Mesothelial cell of epicardium (in vitro differentiated cells): Measurements from ENCODE around the gene HNRNPUL1. TPM values are rescaled to one million over a fixed set of nuclear protein-coding genes. Genes with fewer than 3 reads are reported as not detected.
A peak's percentile ranks its signal among the peaks of the same experiment; 100 is the strongest.
"Not testable (repeated sequence)": the region's sequence is repeated elsewhere in the genome, so short reads cannot be mapped to it uniquely, and the experiment has no call there.

Experiments used
- DNase-seq, 2 experiments: peaks; one replicate each; pipeline ENCODE4 v3.0.0; 2021; ENCODE audit warnings: low spot score in 2 of 2; ENCODE audit not compliant: unreplicated experiment in 2 of 2
- H3K27ac Mint-ChIP-seq: 2 replicates; pipeline ENCODE4 v1.8.0; 2021; ENCODE audit warnings: mixed read lengths
- H3K27me3 Mint-ChIP-seq: 2 replicates; pipeline ENCODE4 v1.8.0; 2021; ENCODE audit warnings: low read depth, mixed read lengths
- H3K36me3 Mint-ChIP-seq: 2 replicates; pipeline ENCODE4 v1.8.0; 2021; ENCODE audit warnings: mixed read lengths
- H3K4me1 Mint-ChIP-seq: 2 replicates; pipeline ENCODE4 v1.8.0; 2021; ENCODE audit warnings: mixed read lengths
- H3K4me3 Mint-ChIP-seq: 2 replicates; pipeline ENCODE4 v1.8.0; 2021; ENCODE audit warnings: mild to moderate bottlenecking, moderate library complexity, mixed read lengths
- H3K9me3 Mint-ChIP-seq: 2 replicates; pipeline ENCODE4 v1.8.0; 2021; ENCODE audit warnings: mixed read lengths
- total RNA-seq: library from RNA; stranded (reverse); gene quantifications from 3 replicates; pipeline ENCODE4 v1.2.1, GENCODE V29; 2021
- TF ChIP-seq, protein P1 (sequence below): fragments of 200-600 bp; sonication (generic); IDR thresholded peaks from one replicate; pipeline ENCODE4 v1.5.0; 2021; ENCODE audit warnings: antibody characterized with exemption; ENCODE audit not compliant: unreplicated experiment

The HNRNPUL1 gene
- total RNA-seq, 1 donor from 2014 or later = 246 TPM

DNA sequence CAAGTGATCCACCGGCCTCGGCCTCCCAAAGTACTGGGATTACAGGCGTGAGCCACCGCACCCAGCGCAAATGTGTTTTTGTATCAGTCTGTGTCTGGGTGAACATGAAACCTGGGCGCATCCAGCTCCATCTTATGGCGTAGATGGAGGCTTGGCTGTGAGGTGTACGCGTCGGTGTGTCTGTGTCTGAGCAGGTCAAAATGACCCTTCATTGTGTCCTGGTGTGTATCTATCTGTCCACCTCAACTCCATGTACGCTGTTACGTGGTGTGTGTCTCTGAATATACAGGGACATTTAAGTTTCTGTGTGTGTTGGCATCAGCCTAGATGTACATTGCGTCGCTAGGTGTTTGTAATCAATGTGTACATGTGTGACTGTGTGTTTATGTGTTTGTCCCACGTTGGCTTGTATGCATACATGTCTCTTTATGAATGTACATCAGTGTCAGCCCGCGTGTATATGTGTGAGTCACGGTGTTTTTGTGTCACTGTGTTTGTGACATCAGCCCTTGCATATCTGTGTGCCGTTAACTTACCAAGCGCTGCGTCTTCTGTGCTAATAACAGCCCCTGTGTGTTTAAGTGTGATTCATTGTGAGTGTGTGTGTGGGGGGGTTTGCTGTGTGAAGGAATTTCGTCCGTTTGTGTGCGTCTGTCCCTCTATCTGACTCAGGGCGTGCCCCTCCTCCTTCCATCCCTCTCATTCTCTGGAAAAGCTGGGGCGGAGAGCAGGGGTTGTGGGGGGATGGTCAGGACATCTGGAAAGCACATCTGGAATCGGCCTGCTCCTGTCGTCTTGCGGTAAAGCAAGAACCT is 38.7 kb upstream of the HNRNPUL1 start:
- Mint-ChIP-seq H3K4me1 (peaks cover 42% of the 10 kb centered on the region), H3K4me3 (peak overlapping the region; percentile 62), H3K36me3 (peaks cover 5% of the 10 kb centered on the region), H3K27me3 (no peaks in the 10 kb centered on the region), H3K9me3 (no peaks in the 10 kb centered on the region), H3K27ac (peak overlapping the region; percentile 94)
- DNase-seq = no peak
- TF ChIP-seq, protein P1, sequence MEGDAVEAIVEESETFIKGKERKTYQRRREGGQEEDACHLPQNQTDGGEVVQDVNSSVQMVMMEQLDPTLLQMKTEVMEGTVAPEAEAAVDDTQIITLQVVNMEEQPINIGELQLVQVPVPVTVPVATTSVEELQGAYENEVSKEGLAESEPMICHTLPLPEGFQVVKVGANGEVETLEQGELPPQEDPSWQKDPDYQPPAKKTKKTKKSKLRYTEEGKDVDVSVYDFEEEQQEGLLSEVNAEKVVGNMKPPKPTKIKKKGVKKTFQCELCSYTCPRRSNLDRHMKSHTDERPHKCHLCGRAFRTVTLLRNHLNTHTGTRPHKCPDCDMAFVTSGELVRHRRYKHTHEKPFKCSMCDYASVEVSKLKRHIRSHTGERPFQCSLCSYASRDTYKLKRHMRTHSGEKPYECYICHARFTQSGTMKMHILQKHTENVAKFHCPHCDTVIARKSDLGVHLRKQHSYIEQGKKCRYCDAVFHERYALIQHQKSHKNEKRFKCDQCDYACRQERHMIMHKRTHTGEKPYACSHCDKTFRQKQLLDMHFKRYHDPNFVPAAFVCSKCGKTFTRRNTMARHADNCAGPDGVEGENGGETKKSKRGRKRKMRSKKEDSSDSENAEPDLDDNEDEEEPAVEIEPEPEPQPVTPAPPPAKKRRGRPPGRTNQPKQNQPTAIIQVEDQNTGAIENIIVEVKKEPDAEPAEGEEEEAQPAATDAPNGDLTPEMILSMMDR = no peak

DNA sequence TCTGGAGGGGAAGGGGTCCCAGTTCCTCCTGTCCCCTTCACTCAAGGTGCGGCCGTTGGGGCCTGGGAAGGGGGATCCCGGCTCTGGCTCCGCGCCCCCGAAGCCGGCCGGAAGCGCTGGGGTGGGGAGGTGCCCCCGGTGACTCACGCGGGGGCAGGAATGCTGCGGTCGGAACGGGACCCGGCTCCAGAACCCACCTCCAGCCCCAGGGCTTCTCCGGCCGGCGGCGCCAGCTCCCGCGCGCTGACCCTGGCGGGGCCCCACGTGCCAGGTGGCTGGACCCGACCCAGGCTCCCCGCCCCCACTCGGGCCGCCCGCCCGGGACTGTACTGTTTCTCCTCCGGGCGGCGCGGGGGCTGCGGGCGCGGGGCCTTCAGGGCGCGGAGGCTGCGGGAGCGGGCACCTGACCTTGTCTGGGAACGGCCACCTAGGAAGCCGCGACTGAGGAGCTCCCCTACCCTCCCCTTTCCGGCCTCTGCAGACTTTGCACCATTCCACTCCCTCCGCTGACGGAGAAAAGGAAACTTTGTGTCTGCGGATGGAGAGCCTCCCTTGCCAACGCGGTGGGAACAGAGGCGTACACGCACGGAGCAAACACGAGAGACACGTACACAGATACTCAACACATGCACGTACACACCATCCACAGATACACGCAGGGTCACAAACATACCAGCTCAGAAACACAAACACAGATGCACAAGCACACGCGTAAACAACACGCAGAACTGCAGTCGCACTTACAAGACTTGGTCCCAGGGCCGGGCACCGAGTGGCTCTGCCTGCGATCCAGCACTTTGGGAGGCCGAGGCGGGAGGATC is 37.9 kb upstream of the HNRNPUL1 start:
- peak overlapping the region; percentile 71 for H3K4me3 Mint-ChIP-seq
- DNase-seq = peak in 1 of 2 experiments; percentile 66
- no peaks in the 10 kb centered on the region for H3K27me3 Mint-ChIP-seq
- H3K27ac Mint-ChIP-seq = peak overlapping the region; percentile 97
- TF ChIP-seq, protein P1 = no peak
- H3K9me3 Mint-ChIP-seq = no peaks in the 10 kb centered on the region
- peaks cover 36% of the 10 kb centered on the region for H3K4me1 Mint-ChIP-seq
- peaks cover 6% of the 10 kb centered on the region for H3K36me3 Mint-ChIP-seq

DNA sequence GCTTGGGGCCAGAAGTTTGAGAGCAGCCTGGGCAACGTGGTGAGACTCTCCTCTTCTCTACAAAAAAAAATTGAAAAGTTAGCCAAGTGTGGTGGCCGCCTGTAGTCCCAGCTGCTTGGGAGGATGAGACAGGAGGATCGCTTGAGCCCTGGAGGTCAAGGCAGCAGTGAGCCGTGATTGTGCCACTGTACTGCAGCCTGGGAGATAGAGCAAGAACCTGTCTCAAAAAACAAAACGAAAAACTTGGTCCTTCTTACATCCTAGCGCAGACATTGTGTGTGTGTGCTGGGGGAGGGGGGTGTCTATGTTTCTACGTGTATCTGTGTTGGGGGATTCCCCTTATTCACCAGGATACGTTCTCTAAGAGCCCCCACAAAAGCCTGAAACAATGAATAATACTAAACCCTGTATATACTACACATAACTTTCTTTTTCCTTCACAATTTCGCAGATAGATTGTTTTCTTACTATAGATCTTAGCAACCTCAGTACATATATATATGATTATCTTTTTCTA is 37.2 kb upstream of the HNRNPUL1 start:
- H3K4me3 Mint-ChIP-seq = peak overlapping the region; percentile 71
- H3K9me3 Mint-ChIP-seq = no peaks in the 10 kb centered on the region
- H3K27me3 Mint-ChIP-seq = no peaks in the 10 kb centered on the region
- peak overlapping the region; percentile 97 for H3K27ac Mint-ChIP-seq
- peaks cover 34% of the 10 kb centered on the region for H3K4me1 Mint-ChIP-seq
- TF ChIP-seq, protein P1 = no peak
- H3K36me3 Mint-ChIP-seq = peaks cover 8% of the 10 kb centered on the region
- DNase-seq = no peak

DNA sequence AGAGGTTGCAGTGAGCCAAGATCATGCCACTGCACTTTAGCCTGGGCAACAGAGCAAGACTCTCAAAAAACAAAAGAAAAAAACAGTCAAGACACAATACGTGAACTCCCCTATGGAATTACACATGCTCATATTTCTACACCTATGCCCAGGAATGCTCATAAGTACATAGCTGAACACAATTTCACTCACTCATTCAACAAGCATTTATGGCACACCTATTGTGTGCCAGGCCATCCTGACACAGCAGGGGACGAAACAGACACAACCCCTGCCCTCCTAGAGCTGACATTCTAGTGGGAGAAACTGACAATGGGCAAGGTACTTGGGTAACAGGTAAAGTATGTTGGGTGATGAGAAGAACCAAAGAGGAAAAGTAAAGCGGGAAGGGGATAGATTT is 35.7 kb upstream of the HNRNPUL1 start:
- Mint-ChIP-seq H3K36me3 (peaks cover 7% of the 10 kb centered on the region), H3K4me1 (peaks cover 24% of the 10 kb centered on the region), H3K27me3 (no peaks in the 10 kb centered on the region), H3K9me3 (no peaks in the 10 kb centered on the region), H3K27ac (no peak overlapping the region), H3K4me3 (no peak overlapping the region)
- TF ChIP-seq, protein P1 = no peak
- DNase-seq = no peak

DNA sequence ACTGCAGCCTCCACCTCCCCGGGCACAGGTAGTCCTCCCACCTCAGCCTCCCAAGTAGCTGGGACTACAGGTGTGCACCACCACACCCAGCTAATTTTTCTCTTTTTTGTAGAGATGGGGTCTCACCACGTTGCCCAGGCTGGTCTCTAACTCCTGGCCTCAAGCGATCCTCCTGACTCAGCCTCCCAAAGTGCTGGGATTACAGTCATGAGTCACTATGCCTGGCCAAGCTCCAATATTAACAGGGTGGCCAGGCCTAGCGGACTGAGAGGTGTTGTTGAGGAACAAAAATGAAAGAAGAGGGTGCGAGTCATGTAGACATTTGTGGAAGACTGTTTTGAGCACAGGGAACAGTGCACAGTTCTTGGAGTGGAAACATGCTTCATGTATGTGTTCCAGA is 34.8 kb upstream of the HNRNPUL1 start:
- not testable (repeated sequence) for H3K4me3 Mint-ChIP-seq, H3K27me3 Mint-ChIP-seq, H3K9me3 Mint-ChIP-seq, DNase-seq, H3K27ac Mint-ChIP-seq
- Mint-ChIP-seq H3K4me1 (peaks cover 15% of the 10 kb centered on the region), H3K36me3 (peaks cover 13% of the 10 kb centered on the region)
